ENCODE measurements around the gene AP1S1.

Gene AP1S1

DNA sequence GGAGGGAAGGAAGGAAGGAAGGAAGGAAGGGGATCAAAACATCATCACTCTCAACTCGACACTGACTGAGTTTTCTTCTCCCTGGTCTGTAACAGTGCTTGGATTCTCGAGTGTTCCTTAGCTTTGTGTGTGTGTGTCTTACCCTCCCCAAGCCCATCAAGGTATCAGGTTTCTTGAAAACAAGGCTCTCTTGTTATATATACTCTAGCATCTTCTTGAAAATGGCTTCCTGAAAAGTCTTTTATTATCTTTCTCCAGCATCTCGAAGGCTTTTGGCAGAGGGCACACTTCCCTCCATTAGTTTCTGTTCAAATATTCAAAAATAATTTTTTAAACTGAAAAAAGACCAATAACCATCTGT, 14.0 kb upstream of the AP1S1 start:
- H3K27ac ChIP-seq = no peak overlapping the region
- no peak overlapping the region for H2AFZ ChIP-seq (ENCODE audit: low read depth)
- peaks cover 76% of the 10 kb centered on the region for H3K27me3 ChIP-seq (ENCODE audit: insufficient read depth, low read depth)
- no peak overlapping the region for H3K4me2 ChIP-seq
- H3K36me3 ChIP-seq (ENCODE audit: insufficient read depth) = no peaks in the 10 kb centered on the region
- TF ChIP-seq, protein P1, sequence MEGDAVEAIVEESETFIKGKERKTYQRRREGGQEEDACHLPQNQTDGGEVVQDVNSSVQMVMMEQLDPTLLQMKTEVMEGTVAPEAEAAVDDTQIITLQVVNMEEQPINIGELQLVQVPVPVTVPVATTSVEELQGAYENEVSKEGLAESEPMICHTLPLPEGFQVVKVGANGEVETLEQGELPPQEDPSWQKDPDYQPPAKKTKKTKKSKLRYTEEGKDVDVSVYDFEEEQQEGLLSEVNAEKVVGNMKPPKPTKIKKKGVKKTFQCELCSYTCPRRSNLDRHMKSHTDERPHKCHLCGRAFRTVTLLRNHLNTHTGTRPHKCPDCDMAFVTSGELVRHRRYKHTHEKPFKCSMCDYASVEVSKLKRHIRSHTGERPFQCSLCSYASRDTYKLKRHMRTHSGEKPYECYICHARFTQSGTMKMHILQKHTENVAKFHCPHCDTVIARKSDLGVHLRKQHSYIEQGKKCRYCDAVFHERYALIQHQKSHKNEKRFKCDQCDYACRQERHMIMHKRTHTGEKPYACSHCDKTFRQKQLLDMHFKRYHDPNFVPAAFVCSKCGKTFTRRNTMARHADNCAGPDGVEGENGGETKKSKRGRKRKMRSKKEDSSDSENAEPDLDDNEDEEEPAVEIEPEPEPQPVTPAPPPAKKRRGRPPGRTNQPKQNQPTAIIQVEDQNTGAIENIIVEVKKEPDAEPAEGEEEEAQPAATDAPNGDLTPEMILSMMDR (conservative IDR thresholded peaks at IDR 0.05; ENCODE audit: low read depth, low read length) = no peak
- no peaks in the 10 kb centered on the region for H3K79me2 ChIP-seq (ENCODE audit: insufficient read depth, low read depth)
- H4K20me1 ChIP-seq (ENCODE audit: insufficient read depth) = no peaks in the 10 kb centered on the region
- no peak overlapping the region for H3K9ac ChIP-seq
- H3K4me3 ChIP-seq (IDR thresholded peaks at IDR 0.05; ENCODE audit: insufficient read depth, low read depth, low read length) = no peak overlapping the region
- peaks cover 10% of the 10 kb centered on the region for H3K4me1 ChIP-seq (ENCODE audit: low read depth, poor library complexity, severe bottlenecking)

DNA sequence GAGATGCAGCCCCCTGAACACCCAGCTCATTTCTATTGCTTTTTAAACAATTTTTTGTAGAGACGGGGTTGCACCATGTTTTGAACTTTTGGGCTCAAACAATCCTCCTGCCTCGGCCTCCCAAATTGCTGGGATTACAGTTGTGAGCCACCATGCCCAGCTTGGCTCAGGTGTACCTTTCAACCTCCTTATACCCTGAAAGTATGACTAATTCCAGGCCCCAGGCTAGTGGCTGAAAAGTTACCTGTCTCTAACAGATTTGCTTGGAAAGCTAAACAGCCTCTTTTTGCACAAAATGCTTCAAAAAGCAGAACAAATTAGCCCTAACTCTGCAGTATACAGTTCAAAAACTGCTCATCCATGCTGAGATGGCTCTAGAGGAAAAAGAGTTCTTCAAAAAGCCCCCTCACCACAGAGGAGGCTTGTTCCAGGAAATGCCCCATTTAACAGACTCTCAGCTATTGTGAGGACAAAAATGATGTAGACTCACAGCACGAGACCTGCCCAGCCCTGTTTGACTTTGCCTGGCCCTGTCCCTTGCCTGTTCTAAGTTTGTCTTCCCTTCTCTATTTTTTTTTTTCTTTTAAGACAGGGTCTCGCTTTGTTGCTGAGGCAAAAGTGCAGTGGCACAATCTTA, 13.4 kb upstream of the AP1S1 start:
- H3K4me1 ChIP-seq (ENCODE audit: low read depth, poor library complexity, severe bottlenecking) = peaks cover 10% of the 10 kb centered on the region
- no peak overlapping the region for H3K9ac ChIP-seq
- no peaks in the 10 kb centered on the region for H3K36me3 ChIP-seq (ENCODE audit: insufficient read depth)
- H3K4me2 ChIP-seq = no peak overlapping the region
- H2AFZ ChIP-seq (ENCODE audit: low read depth) = no peak overlapping the region
- no peak overlapping the region for H3K4me3 ChIP-seq (IDR thresholded peaks at IDR 0.05; ENCODE audit: insufficient read depth, low read depth, low read length)
- H3K79me2 ChIP-seq (ENCODE audit: insufficient read depth, low read depth) = no peaks in the 10 kb centered on the region
- TF ChIP-seq, protein P1 (conservative IDR thresholded peaks at IDR 0.05; ENCODE audit: low read depth, low read length) = no peak
- H3K27ac ChIP-seq = no peak overlapping the region
- H3K27me3 ChIP-seq (ENCODE audit: insufficient read depth, low read depth) = peaks cover 76% of the 10 kb centered on the region
- H4K20me1 ChIP-seq (ENCODE audit: insufficient read depth) = no peaks in the 10 kb centered on the region

DNA sequence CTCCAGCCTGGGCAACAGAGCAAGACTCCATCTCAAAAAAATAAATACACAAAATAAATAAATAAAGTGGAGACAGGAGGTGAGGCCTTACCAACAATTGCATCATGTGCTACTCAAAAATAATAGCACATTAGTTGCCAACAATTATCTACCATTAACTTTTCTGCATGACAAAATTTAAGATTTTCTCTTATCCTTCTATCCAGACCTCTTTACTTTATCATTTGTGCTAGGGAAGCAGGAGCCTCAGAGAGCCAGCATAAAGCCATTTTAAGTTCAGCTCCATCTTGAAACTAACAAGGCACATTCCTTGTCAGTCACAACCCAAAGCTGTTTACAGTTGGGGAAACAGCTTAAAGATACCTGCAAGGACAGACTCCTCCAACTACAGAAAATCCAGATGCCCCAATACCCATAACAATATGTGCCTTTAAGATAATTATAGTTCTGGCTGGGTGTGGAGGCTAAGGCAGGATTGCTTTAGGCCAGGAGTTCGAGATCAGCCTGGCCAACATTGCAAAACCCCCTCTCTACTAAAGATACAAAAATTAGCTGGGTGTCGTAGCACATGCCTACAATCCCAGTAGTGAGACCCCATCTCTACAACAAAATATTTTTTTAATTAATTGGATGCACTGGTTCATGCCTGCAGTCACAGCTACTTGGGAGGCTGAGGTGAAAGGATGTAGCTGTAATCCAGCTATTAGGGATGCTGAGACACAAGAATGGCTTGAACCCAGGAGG, 2.2 kb upstream of the AP1S1 start:
- Histone ChIP-seq H3K4me3 (IDR thresholded peaks at IDR 0.05; ENCODE audit: insufficient read depth, low read depth, low read length) (no peak overlapping the region), H2AFZ (ENCODE audit: low read depth) (no peak overlapping the region), H3K9ac (no peak overlapping the region), H3K36me3 (ENCODE audit: insufficient read depth) (no peaks in the 10 kb centered on the region), H3K4me1 (ENCODE audit: low read depth, poor library complexity, severe bottlenecking) (no peaks in the 10 kb centered on the region), H3K27ac (no peak overlapping the region), H4K20me1 (ENCODE audit: insufficient read depth) (no peaks in the 10 kb centered on the region), H3K27me3 (ENCODE audit: insufficient read depth, low read depth) (peaks cover 55% of the 10 kb centered on the region), H3K79me2 (ENCODE audit: insufficient read depth, low read depth) (no peaks in the 10 kb centered on the region), H3K4me2 (no peak overlapping the region)
- TF ChIP-seq, protein P1 (conservative IDR thresholded peaks at IDR 0.05; ENCODE audit: low read depth, low read length) = no peak

DNA sequence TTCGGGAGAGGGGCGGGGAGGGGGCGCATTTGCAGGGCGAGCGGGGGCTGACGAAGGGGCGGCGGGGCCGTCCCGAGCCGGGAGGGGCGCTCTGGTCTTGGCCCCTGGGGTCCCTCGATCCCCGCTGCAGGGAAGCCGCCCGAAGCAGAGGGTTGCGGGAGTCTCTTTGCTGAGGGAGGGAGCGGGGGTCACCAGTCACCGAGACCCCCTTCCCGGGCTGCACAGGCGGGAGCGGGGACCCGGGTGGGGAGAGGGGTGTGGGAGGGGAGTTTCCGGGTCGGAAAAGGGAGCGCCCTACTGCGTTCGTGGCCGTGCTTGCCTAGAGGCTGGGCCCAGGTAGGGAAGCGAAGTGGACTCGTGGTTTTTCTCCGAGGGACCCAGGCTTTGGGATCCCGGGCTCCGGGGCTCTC, 422 bp downstream of the AP1S1 start:
- peak overlapping the region; percentile 91 for H3K4me2 ChIP-seq
- H3K4me3 ChIP-seq (IDR thresholded peaks at IDR 0.05; ENCODE audit: insufficient read depth, low read depth, low read length) = no peak overlapping the region
- H3K27me3 ChIP-seq (ENCODE audit: insufficient read depth, low read depth) = peaks cover 31% of the 10 kb centered on the region
- no peaks in the 10 kb centered on the region for H4K20me1 ChIP-seq (ENCODE audit: insufficient read depth)
- no peaks in the 10 kb centered on the region for H3K79me2 ChIP-seq (ENCODE audit: insufficient read depth, low read depth)
- H3K9ac ChIP-seq = peak overlapping the region; percentile 29
- H3K27ac ChIP-seq = no peak overlapping the region
- TF ChIP-seq, protein P1 (conservative IDR thresholded peaks at IDR 0.05; ENCODE audit: low read depth, low read length) = no peak
- H3K4me1 ChIP-seq (ENCODE audit: low read depth, poor library complexity, severe bottlenecking) = no peaks in the 10 kb centered on the region
- H3K36me3 ChIP-seq (ENCODE audit: insufficient read depth) = no peaks in the 10 kb centered on the region
- peak overlapping the region; percentile 50 for H2AFZ ChIP-seq (ENCODE audit: low read depth)

Measured in KMS-11 (cell line).